HEK293 (cell line): ENCODE measurements around the gene RHOT2.

ENCODE experiments used
- CTCF ChIP-seq: fragments of 450-650 bp; formaldehyde crosslinking; IDR thresholded peaks from 2 replicates; pipeline ENCODE4 v1.5.1; 2016; ENCODE audit warnings: missing biosample characterization, missing genetic modification characterization
- EGR2 ChIP-seq: fragments of 450-650 bp; formaldehyde crosslinking; IDR thresholded peaks from 2 replicates; pipeline ENCODE4 v1.5.1; 2016; ENCODE audit warnings: low read depth, missing biosample characterization, missing genetic modification characterization
- GLIS1 ChIP-seq: fragments of 450-650 bp; formaldehyde crosslinking; IDR thresholded peaks from 2 replicates; pipeline ENCODE4 v1.5.1; 2016; ENCODE audit warnings: missing biosample characterization, missing genetic modification characterization
- GLIS2 ChIP-seq: fragments of 450-650 bp; formaldehyde crosslinking; IDR thresholded peaks from 2 replicates; pipeline ENCODE4 v1.5.1; 2016; ENCODE audit warnings: missing biosample characterization, missing genetic modification characterization
- KLF16 ChIP-seq: fragments of 450-650 bp; formaldehyde crosslinking; IDR thresholded peaks from 2 replicates; pipeline ENCODE4 v1.5.1; 2017; ENCODE audit warnings: missing biosample characterization, missing genetic modification characterization
- KLF8 ChIP-seq: fragments of 450-650 bp; formaldehyde crosslinking; IDR thresholded peaks from 2 replicates; pipeline ENCODE4 v1.5.1; 2016; ENCODE audit warnings: missing biosample characterization, missing genetic modification characterization
- SCRT1 ChIP-seq: fragments of 450-650 bp; formaldehyde crosslinking; IDR thresholded peaks from 2 replicates; pipeline ENCODE4 v1.5.1; 2016; ENCODE audit warnings: missing biosample characterization, missing genetic modification characterization, borderline replicate concordance
- SP2 ChIP-seq: fragments of 450-650 bp; formaldehyde crosslinking; IDR thresholded peaks from 2 replicates; pipeline ENCODE4 v1.5.1; 2016; ENCODE audit warnings: missing biosample characterization, missing genetic modification characterization
- SP3 ChIP-seq: fragments of 450-650 bp; formaldehyde crosslinking; IDR thresholded peaks from 2 replicates; pipeline ENCODE4 v1.5.1; 2016; ENCODE audit warnings: missing biosample characterization, missing genetic modification characterization
- YY1 ChIP-seq: fragments of 450-650 bp; formaldehyde crosslinking; IDR thresholded peaks from 2 replicates; pipeline ENCODE4 v1.5.1; 2018; ENCODE audit warnings: missing biosample characterization, missing genetic modification characterization
- ZBTB17 ChIP-seq: fragments of 450-650 bp; formaldehyde crosslinking; IDR thresholded peaks from 2 replicates; pipeline ENCODE4 v1.5.1; 2016; ENCODE audit warnings: missing biosample characterization, missing genetic modification characterization
- ZBTB26 ChIP-seq: fragments of 450-650 bp; formaldehyde crosslinking; optimal IDR thresholded peaks from 2 replicates; pipeline ENCODE3; 2016; ENCODE audit warnings: missing biosample characterization, mild to moderate bottlenecking, missing genetic modification characterization
- ZIC2 ChIP-seq: fragments of 450-650 bp; formaldehyde crosslinking; IDR thresholded peaks from 2 replicates; pipeline ENCODE4 v1.5.1; 2016; ENCODE audit warnings: missing biosample characterization, missing genetic modification characterization
- ZNF16 ChIP-seq: fragments of 450-650 bp; formaldehyde crosslinking; IDR thresholded peaks from 2 replicates; pipeline ENCODE4 v1.5.1; 2016; ENCODE audit warnings: low read depth, missing biosample characterization, missing genetic modification characterization
- ZNF174 ChIP-seq: fragments of 450-650 bp; formaldehyde crosslinking; IDR thresholded peaks from 2 replicates; pipeline ENCODE4 v1.5.0; 2017; ENCODE audit warnings: missing biosample characterization, mild to moderate bottlenecking, missing genetic modification characterization
- ZNF2 ChIP-seq: fragments of 450-650 bp; formaldehyde crosslinking; IDR thresholded peaks from 2 replicates; pipeline ENCODE4 v1.5.1; 2016; ENCODE audit warnings: missing biosample characterization, missing genetic modification characterization
- ZNF341 ChIP-seq: fragments of 450-650 bp; formaldehyde crosslinking; IDR thresholded peaks from 2 replicates; pipeline ENCODE4; 2016; ENCODE audit warnings: low read depth, missing biosample characterization, missing genetic modification characterization
- ZNF350 ChIP-seq: fragments of 450-650 bp; formaldehyde crosslinking; IDR thresholded peaks from 2 replicates; pipeline ENCODE4 v1.5.0; 2017; ENCODE audit warnings: missing biosample characterization, mild to moderate bottlenecking, missing genetic modification characterization
- ZNF398 ChIP-seq: fragments of 450-650 bp; formaldehyde crosslinking; IDR thresholded peaks from 2 replicates; pipeline ENCODE4 v1.5.1; 2017; ENCODE audit warnings: missing biosample characterization, missing genetic modification characterization
- ZNF48 ChIP-seq: fragments of 450-650 bp; formaldehyde crosslinking; IDR thresholded peaks from 2 replicates; pipeline ENCODE4 v1.5.1; 2016; ENCODE audit warnings: missing biosample characterization, missing genetic modification characterization
- ZNF558 ChIP-seq: fragments of 450-650 bp; formaldehyde crosslinking; IDR thresholded peaks from 2 replicates; pipeline ENCODE4 v1.5.1; 2016; ENCODE audit warnings: missing biosample characterization, missing genetic modification characterization
- ZNF624 ChIP-seq: fragments of 450-650 bp; formaldehyde crosslinking; IDR thresholded peaks from 2 replicates; pipeline ENCODE4 v1.5.1; 2017; ENCODE audit warnings: missing biosample characterization, missing genetic modification characterization
- ZNF701 ChIP-seq: fragments of 450-650 bp; formaldehyde crosslinking; IDR thresholded peaks from 2 replicates; pipeline ENCODE4 v1.5.1; 2016; ENCODE audit warnings: missing biosample characterization, missing genetic modification characterization
- ZNF76 ChIP-seq: fragments of 450-650 bp; formaldehyde crosslinking; IDR thresholded peaks from 2 replicates; pipeline ENCODE4; 2016; ENCODE audit warnings: low read depth, missing biosample characterization, missing genetic modification characterization, borderline replicate concordance
- ZSCAN30 ChIP-seq: fragments of 450-650 bp; IDR thresholded peaks from 2 replicates; pipeline ENCODE4 v1.5.1; 2018; ENCODE audit warnings: missing biosample characterization, mild to moderate bottlenecking, missing genetic modification characterization, moderate library complexity
- TF ChIP-seq, protein P1 (sequence below): fragments of 450-650 bp; formaldehyde crosslinking; IDR thresholded peaks from 2 replicates; pipeline ENCODE4 v1.5.1; 2016; ENCODE audit warnings: missing biosample characterization, missing genetic modification characterization
- TF ChIP-seq, protein P2 (sequence below): fragments of 450-650 bp; formaldehyde crosslinking; IDR thresholded peaks from 2 replicates; pipeline ENCODE4 v1.5.1; 2016; ENCODE audit warnings: missing biosample characterization, missing genetic modification characterization, borderline replicate concordance

The RHOT2 gene

GRCh38 chr16:660459-661183, 7.3 kb upstream of the RHOT2 start (continued):
- TF ChIP-seq ZNF48 (no peak), SCRT1 (tag by site-specific recombination) (peak; percentile 74; the same call in 1 of the 2 replicates), KLF8 (tag by site-specific recombination) (0 out of 2 replicates have a peak, but pooled peaks have one; percentile 47), ZSCAN30 (peak; percentile 74; the same call in 1 of the 2 replicates), ZNF701 (tag by site-specific recombination) (no peak), ZNF350 (no peak), KLF16 (peak; percentile 38; the same call in 1 of the 2 replicates), ZBTB17 (tag by site-specific recombination) (0 out of 2 replicates have a peak, but pooled peaks have one; percentile 29), SP2 (peak; percentile 80), ZNF624 (tag by site-specific recombination) (no peak), ZNF341 (tag by site-specific recombination) (peak; percentile 37; the same call in 1 of the 2 replicates), GLIS2 (peak; percentile 85), ZNF2 (peak; percentile 67; the same call in 1 of the 2 replicates), ZNF174 (tag by site-specific recombination) (no peak), ZIC2 (peak; percentile 53; the same call in 1 of the 2 replicates), ZNF398 (0 out of 2 replicates have a peak, but pooled peaks have one; percentile 52), EGR2 (tag by site-specific recombination) (0 out of 2 replicates have a peak, but pooled peaks have one; percentile 53), ZNF558 (no peak), GLIS1 (tag by site-specific recombination) (peak; percentile 72), CTCF (peak; percentile 71), ZNF76 (tag by site-specific recombination) (0 out of 2 replicates have a peak, but pooled peaks have one; percentile 9), ZBTB26 (tag by site-specific recombination) (peak; percentile 39), YY1 (tag by site-specific recombination) (0 out of 2 replicates have a peak, but pooled peaks have one; percentile 34), SP3 (tag by site-specific recombination) (peak; percentile 80), ZNF16 (tag by site-specific recombination) (no peak)
- TF ChIP-seq, protein P1, sequence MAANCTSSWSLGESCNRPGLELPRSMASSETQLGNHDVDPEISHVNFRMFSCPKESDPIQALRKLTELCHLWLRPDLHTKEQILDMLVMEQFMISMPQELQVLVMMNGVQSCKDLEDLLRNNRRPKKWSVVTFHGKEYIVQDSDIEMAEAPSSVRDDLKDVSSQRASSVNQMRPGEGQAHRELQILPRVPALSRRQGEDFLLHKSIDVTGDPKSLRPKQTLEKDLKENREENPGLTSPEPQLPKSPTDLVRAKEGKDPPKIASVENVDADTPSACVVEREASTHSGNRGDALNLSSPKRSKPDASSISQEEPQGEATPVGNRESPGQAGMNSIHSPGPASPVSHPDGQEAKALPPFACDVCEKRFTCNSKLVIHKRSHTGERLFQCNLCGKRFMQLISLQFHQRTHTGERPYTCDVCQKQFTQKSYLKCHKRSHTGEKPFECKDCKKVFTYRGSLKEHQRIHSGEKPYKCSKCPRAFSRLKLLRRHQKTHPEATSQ (tag by site-specific recombination) = no peak
- TF ChIP-seq, protein P2, sequence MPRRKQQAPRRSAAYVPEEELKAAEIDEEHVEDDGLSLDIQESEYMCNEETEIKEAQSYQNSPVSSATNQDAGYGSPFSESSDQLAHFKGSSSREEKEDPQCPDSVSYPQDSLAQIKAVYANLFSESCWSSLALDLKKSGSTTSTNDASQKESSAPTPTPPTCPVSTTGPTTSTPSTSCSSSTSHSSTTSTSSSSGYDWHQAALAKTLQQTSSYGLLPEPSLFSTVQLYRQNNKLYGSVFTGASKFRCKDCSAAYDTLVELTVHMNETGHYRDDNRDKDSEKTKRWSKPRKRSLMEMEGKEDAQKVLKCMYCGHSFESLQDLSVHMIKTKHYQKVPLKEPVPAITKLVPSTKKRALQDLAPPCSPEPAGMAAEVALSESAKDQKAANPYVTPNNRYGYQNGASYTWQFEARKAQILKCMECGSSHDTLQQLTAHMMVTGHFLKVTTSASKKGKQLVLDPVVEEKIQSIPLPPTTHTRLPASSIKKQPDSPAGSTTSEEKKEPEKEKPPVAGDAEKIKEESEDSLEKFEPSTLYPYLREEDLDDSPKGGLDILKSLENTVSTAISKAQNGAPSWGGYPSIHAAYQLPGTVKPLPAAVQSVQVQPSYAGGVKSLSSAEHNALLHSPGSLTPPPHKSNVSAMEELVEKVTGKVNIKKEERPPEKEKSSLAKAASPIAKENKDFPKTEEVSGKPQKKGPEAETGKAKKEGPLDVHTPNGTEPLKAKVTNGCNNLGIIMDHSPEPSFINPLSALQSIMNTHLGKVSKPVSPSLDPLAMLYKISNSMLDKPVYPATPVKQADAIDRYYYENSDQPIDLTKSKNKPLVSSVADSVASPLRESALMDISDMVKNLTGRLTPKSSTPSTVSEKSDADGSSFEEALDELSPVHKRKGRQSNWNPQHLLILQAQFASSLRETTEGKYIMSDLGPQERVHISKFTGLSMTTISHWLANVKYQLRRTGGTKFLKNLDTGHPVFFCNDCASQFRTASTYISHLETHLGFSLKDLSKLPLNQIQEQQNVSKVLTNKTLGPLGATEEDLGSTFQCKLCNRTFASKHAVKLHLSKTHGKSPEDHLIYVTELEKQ (tag by site-specific recombination) = no peak
